ENCODE measurements around the gene RAVER1.
A peak's percentile ranks its signal among the peaks of the same experiment; 100 is the strongest.
"Not testable (repeated sequence)": the region's sequence is repeated elsewhere in the genome, so short reads cannot be mapped to it uniquely, and the experiment has no call there.

Gene RAVER1

GRCh38 chr19:10283301-10284064, 49.8 kb downstream of the RAVER1 start:
- no peak overlapping the region for H3K9ac ChIP-seq (ENCODE audit: low read depth, low read length)
- no peak overlapping the region for H3K27ac ChIP-seq (ENCODE audit: low read length)
- H3K4me3 ChIP-seq (ENCODE audit: low read length) = no peak overlapping the region
- no peaks in the 10 kb centered on the region for H3K36me3 ChIP-seq (ENCODE audit: insufficient read depth, low read depth, low read length)
- H3K9me3 ChIP-seq (ENCODE audit: insufficient read depth, low read depth, low read length) = no peaks in the 10 kb centered on the region
- peaks cover 28% of the 10 kb centered on the region for H3K27me3 ChIP-seq (ENCODE audit: insufficient read depth, low read length)
- H3K4me1 ChIP-seq (ENCODE audit: insufficient read depth, low read length) = no peaks in the 10 kb centered on the region

DNA sequence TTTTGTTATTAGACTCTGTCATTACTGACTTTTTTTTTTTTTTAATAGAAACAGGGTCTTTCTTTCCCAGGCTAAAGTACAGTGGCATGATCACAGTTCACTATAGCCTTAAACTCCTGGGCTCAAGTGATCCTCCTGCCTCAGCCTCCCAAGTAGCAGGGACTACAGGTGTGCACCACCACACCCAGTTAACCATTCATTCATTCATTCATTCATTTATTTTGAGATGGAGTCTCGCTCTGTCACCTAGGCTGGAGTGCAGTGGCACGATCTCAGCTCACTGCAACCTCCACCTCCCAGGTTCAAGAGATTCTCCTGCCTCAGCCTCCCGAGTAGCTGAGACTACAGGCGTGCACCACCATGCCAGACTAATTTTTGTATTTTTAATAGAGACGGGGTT, 51.3 kb downstream of the RAVER1 start:
- H3K36me3 ChIP-seq (ENCODE audit: insufficient read depth, low read depth, low read length); H3K4me1 ChIP-seq (ENCODE audit: insufficient read depth, low read length); H3K9me3 ChIP-seq (ENCODE audit: insufficient read depth, low read depth, low read length); H3K27ac ChIP-seq (ENCODE audit: low read length); H3K9ac ChIP-seq (ENCODE audit: low read depth, low read length); H3K4me3 ChIP-seq (ENCODE audit: low read length): not testable (repeated sequence)
- H3K27me3 ChIP-seq (ENCODE audit: insufficient read depth, low read length) = peaks cover 13% of the 10 kb centered on the region

DNA sequence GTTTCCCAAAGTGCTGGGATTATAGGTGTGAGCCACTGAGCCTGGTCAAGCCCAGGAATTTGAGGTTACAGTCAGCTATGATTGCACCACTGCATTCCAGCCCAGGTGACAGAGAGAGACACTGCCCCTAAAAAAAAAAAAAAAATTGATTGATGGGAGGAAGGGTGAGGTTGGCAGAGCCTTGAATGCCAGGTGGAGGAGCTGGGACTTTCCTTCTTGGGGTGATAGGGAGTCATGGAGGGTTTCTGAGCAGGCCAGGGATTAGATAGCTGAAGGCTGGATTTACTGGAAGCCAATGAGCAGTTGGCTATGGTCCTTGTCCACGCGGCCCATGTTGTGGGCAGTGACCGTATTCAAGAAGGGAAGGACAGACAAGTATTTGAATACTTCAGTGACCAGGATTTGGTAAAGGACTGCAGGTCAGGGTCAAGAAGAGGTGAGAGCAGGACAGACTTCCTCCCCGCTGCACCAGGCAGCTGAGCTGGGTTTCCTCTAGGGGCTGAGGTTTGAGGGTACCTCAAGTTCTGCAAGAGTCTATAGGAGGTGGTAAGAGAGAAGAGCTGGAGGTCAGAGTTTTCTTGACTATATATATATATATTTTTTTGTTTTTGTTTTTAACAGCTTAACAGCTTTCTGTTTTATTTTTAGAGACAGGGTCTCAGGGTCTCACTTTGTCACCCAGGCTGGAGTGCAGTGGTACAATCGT, 53.4 kb downstream of the RAVER1 start:
- no peak overlapping the region for H3K9ac ChIP-seq (ENCODE audit: low read depth, low read length)
- H3K27ac ChIP-seq (ENCODE audit: low read length) = no peak overlapping the region
- H3K4me1 ChIP-seq (ENCODE audit: insufficient read depth, low read length) = no peaks in the 10 kb centered on the region
- no peaks in the 10 kb centered on the region for H3K27me3 ChIP-seq (ENCODE audit: insufficient read depth, low read length)
- H3K9me3 ChIP-seq (ENCODE audit: insufficient read depth, low read depth, low read length) = no peaks in the 10 kb centered on the region
- H3K4me3 ChIP-seq (ENCODE audit: low read length) = no peak overlapping the region
- H3K36me3 ChIP-seq (ENCODE audit: insufficient read depth, low read depth, low read length) = no peaks in the 10 kb centered on the region

- Histone ChIP-seq H3K9ac (ENCODE audit: low read depth, low read length) (no peak overlapping the region), H3K27ac (ENCODE audit: low read length) (no peak overlapping the region), H3K4me3 (ENCODE audit: low read length) (no peak overlapping the region), H3K27me3 (ENCODE audit: insufficient read depth, low read length) (no peaks in the 10 kb centered on the region), H3K9me3 (ENCODE audit: insufficient read depth, low read depth, low read length) (no peaks in the 10 kb centered on the region), H3K36me3 (ENCODE audit: insufficient read depth, low read depth, low read length) (no peaks in the 10 kb centered on the region), H3K4me1 (ENCODE audit: insufficient read depth, low read length) (no peaks in the 10 kb centered on the region)
Measured at GRCh38 chr19:10278935-10279334, 54.4 kb downstream of the RAVER1 start.

- Histone ChIP-seq H3K4me1 (ENCODE audit: insufficient read depth, low read length) (no peaks in the 10 kb centered on the region), H3K27ac (ENCODE audit: low read length) (no peak overlapping the region), H3K4me3 (ENCODE audit: low read length) (no peak overlapping the region), H3K27me3 (ENCODE audit: insufficient read depth, low read length) (0 out of 2 replicates have a peak, but pooled peaks cover under 1% of the 10 kb centered on the region), H3K9ac (ENCODE audit: low read depth, low read length) (no peak overlapping the region), H3K36me3 (ENCODE audit: insufficient read depth, low read depth, low read length) (no peaks in the 10 kb centered on the region), H3K9me3 (ENCODE audit: insufficient read depth, low read depth, low read length) (no peaks in the 10 kb centered on the region)
Measured at GRCh38 chr19:10277795-10278589, 55.3 kb downstream of the RAVER1 start.

- H3K9me3 ChIP-seq (ENCODE audit: insufficient read depth, low read depth, low read length) = no peaks in the 10 kb centered on the region
- no peak overlapping the region for H3K4me3 ChIP-seq (ENCODE audit: low read length)
- no peaks in the 10 kb centered on the region for H3K36me3 ChIP-seq (ENCODE audit: insufficient read depth, low read depth, low read length)
- H3K27me3 ChIP-seq (ENCODE audit: insufficient read depth, low read length) = peaks cover 34% of the 10 kb centered on the region
- no peak overlapping the region for H3K27ac ChIP-seq (ENCODE audit: low read length)
- H3K4me1 ChIP-seq (ENCODE audit: insufficient read depth, low read length) = no peaks in the 10 kb centered on the region; the same call in 1 of the 2 replicates
- no peak overlapping the region for H3K9ac ChIP-seq (ENCODE audit: low read depth, low read length)
Measured at GRCh38 chr19:10274589-10274988, 58.7 kb downstream of the RAVER1 start.

DNA sequence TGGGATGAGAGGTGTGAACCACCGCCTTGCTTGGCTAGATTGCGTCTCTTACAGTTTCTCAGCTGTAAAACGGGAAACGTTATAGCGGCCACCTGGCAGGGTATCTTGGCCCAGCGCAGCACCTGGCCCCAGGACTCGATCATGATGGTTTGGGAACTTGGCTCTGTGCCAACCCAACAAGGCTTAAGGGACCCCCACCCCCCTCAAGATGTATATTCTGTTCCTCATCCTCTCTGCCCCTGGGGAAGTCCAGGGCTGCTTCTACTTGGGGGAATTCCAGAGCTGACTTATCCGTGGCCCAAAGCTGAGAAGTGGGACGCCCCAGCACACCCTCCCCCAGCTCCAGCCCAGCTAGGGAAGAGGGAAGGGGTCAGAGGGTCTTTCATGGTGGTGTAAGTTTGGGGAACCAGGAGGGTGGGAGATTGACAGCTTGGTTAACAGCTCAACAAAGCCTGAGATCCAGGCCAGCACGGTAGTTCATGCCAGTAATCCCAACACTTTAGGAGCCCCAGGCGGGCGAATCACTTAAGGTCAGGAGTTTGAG, 61.7 kb downstream of the RAVER1 start:
- H3K4me1 ChIP-seq (ENCODE audit: insufficient read depth, low read length) = no peaks in the 10 kb centered on the region; the same call in 1 of the 2 replicates
- no peaks in the 10 kb centered on the region for H3K36me3 ChIP-seq (ENCODE audit: insufficient read depth, low read depth, low read length)
- peaks cover 43% of the 10 kb centered on the region for H3K27me3 ChIP-seq (ENCODE audit: insufficient read depth, low read length)
- H3K27ac ChIP-seq (ENCODE audit: low read length) = no peak overlapping the region
- no peak overlapping the region; the same call in 1 of the 2 replicates for H3K9ac ChIP-seq (ENCODE audit: low read depth, low read length)
- peak overlapping the region; percentile 68; the same call in 1 of the 2 replicates for H3K4me3 ChIP-seq (ENCODE audit: low read length)
- no peaks in the 10 kb centered on the region for H3K9me3 ChIP-seq (ENCODE audit: insufficient read depth, low read depth, low read length)

DNA sequence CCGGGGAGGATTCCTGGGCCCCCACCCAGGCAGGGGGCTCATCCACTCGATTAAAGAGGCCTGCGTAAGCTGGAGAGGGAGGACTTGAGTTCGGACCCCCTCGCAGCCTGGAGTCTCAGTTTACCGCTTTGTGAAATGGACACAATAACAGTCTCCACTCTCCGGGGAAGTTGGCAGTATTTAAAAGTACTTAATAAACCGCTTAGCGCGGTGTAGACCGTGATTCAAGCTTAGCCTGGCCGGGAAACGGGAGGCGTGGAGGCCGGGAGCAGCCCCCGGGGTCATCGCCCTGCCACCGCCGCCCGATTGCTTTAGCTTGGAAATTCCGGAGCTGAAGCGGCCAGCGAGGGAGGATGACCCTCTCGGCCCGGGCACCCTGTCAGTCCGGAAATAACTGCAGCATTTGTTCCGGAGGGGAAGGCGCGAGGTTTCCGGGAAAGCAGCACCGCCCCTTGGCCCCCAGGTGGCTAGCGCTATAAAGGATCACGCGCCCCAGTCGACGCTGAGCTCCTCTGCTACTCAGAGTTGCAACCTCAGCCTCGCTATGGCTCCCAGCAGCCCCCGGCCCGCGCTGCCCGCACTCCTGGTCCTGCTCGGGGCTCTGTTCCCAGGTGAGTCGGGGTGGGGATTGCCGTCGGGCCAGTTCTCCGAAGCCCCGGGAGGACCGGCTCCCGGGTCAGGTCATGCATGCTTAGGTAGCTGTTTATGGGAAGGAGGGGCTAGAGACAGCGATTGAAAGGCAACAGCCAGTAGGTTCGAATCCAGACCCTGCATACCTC, 62.5 kb downstream of the RAVER1 start, which contains the start of gene ICAM1:
Gene ICAM1 (plus strand): TSS at position 505 of the 779 bp plus-strand sequence. CDS start 40 bp downstream, at position 545.
- no peaks in the 10 kb centered on the region; the same call in 1 of the 2 replicates for H3K4me1 ChIP-seq (ENCODE audit: insufficient read depth, low read length)
- no peaks in the 10 kb centered on the region for H3K9me3 ChIP-seq (ENCODE audit: insufficient read depth, low read depth, low read length)
- H3K27me3 ChIP-seq (ENCODE audit: insufficient read depth, low read length) = peaks cover 43% of the 10 kb centered on the region
- H3K9ac ChIP-seq (ENCODE audit: low read depth, low read length) = peak within 1 kb of the TSS; percentile 59; the same call in 1 of the 2 replicates
- no peaks in the 10 kb centered on the region for H3K36me3 ChIP-seq (ENCODE audit: insufficient read depth, low read depth, low read length)
- peak within 1 kb of the TSS; percentile 68 for H3K4me3 ChIP-seq (ENCODE audit: low read length)
- no peak within 1 kb of the TSS for H3K27ac ChIP-seq (ENCODE audit: low read length)

GRCh38 chr19:10270180-10270615, 63.1 kb downstream of the RAVER1 start:
- Histone ChIP-seq H3K36me3 (ENCODE audit: insufficient read depth, low read depth, low read length) (no peaks in the 10 kb centered on the region), H3K9me3 (ENCODE audit: insufficient read depth, low read depth, low read length) (no peaks in the 10 kb centered on the region), H3K4me1 (ENCODE audit: insufficient read depth, low read length) (no peaks in the 10 kb centered on the region; the same call in 1 of the 2 replicates), H3K9ac (ENCODE audit: low read depth, low read length) (peak overlapping the region; percentile 32; the same call in 1 of the 2 replicates), H3K4me3 (ENCODE audit: low read length) (peak overlapping the region; percentile 68), H3K27me3 (ENCODE audit: insufficient read depth, low read length) (peaks cover 43% of the 10 kb centered on the region), H3K27ac (ENCODE audit: low read length) (no peak overlapping the region)

GRCh38 chr19:10269333-10270179, 63.8 kb downstream of the RAVER1 start:
- no peak overlapping the region for H3K27ac ChIP-seq (ENCODE audit: low read length)
- no peaks in the 10 kb centered on the region for H3K9me3 ChIP-seq (ENCODE audit: insufficient read depth, low read depth, low read length)
- H3K9ac ChIP-seq (ENCODE audit: low read depth, low read length) = no peak overlapping the region
- peak overlapping the region; percentile 68; the same call in 1 of the 2 replicates for H3K4me3 ChIP-seq (ENCODE audit: low read length)
- H3K36me3 ChIP-seq (ENCODE audit: insufficient read depth, low read depth, low read length) = no peaks in the 10 kb centered on the region
- peaks cover 43% of the 10 kb centered on the region for H3K27me3 ChIP-seq (ENCODE audit: insufficient read depth, low read length)
- no peaks in the 10 kb centered on the region; the same call in 1 of the 2 replicates for H3K4me1 ChIP-seq (ENCODE audit: insufficient read depth, low read length)
